HL-60 (cell line): ENCODE results near the gene CLEC9A.

Experiments used
- DNase-seq, 2 experiments: peaks; one replicate each; pipeline ENCODE4 v3.0.0-alpha.2; 2010 to 2020; ENCODE audit warnings: low read depth in 1 of 2, low spot score in 1 of 2
- H3K27ac ChIP-seq: fragments of 250-450 bp; sonication (Bioruptor Pico); replicated peaks from 2 replicates; pipeline ENCODE4 v1.5.1; 2020; ENCODE audit warnings: mild to moderate bottlenecking, moderate library complexity
- H3K27me3 ChIP-seq: fragments of 250-450 bp; sonication (Bioruptor Pico); 2 replicates; pipeline ENCODE4 v1.5.1; 2021; ENCODE audit warnings: mild to moderate bottlenecking, moderate library complexity; ENCODE audit not compliant: insufficient read depth, poor library complexity, severe bottlenecking
- H3K4me3 ChIP-seq: replicated peaks from 2 replicates; pipeline ENCODE4 v1.5.1; 2011; ENCODE audit warnings: mild to moderate bottlenecking, control low read depth, low read length; ENCODE audit not compliant: insufficient read depth
- CTCF ChIP-seq: IDR thresholded peaks from one replicate; pipeline ENCODE4 v1.5.1; 2011; ENCODE audit warnings: low read length, control low read depth, inconsistent platforms; ENCODE audit not compliant: insufficient read depth
- GABPA ChIP-seq: IDR thresholded peaks from 2 replicates; pipeline ENCODE4 v1.6.1; 2012; ENCODE audit warnings: low read depth
- POLR2AphosphoS5 ChIP-seq: IDR thresholded peaks from 2 replicates; pipeline ENCODE4 v1.6.1; 2012; ENCODE audit warnings: low read depth
- REST ChIP-seq: IDR thresholded peaks from 2 replicates; pipeline ENCODE4 v1.6.1; 2012; ENCODE audit warnings: low read depth; ENCODE audit not compliant: insufficient replicate concordance
- SPI1 ChIP-seq: IDR thresholded peaks from 2 replicates; pipeline ENCODE4 v1.6.1; 2012; ENCODE audit warnings: low read depth, mild to moderate bottlenecking, borderline replicate concordance

The CLEC9A gene

GRCh38 chr12:10073261-10073660, 42.8 kb downstream of the CLEC9A start:
- TF ChIP-seq CTCF (no peak), SPI1 (no peak), REST (no peak), POLR2AphosphoS5 (no peak), GABPA (no peak)
- no peak for DNase-seq
- Histone ChIP-seq H3K4me3 (no peak overlapping the region), H3K27ac (no peak overlapping the region), H3K27me3 (no peaks in the 10 kb centered on the region)

- no peak for DNase-seq
- Histone ChIP-seq H3K27ac (no peak overlapping the region), H3K4me3 (no peak overlapping the region), H3K27me3 (no peaks in the 10 kb centered on the region)
- TF ChIP-seq POLR2AphosphoS5 (no peak), GABPA (no peak), REST (no peak), SPI1 (no peak), CTCF (no peak)
These were observed 45.0 kb downstream of the CLEC9A start for GRCh38 chr12:10075451-10075850.

GRCh38 chr12:10082117-10082874, 51.8 kb downstream of the CLEC9A start:
- Histone ChIP-seq H3K4me3 (no peak overlapping the region), H3K27me3 (no peaks in the 10 kb centered on the region), H3K27ac (peak overlapping the region; percentile 13; the same call in 1 of the 2 replicates)
- TF ChIP-seq GABPA (no peak), SPI1 (peak; percentile 83; the same call in 1 of the 2 replicates)
- peak; percentile 36 to 73 for DNase-seq

GRCh38 chr12:10084733-10085132, 54.3 kb downstream of the CLEC9A start:
- H3K27ac ChIP-seq = no peak overlapping the region
- no peak overlapping the region for H3K4me3 ChIP-seq
- no peaks in the 10 kb centered on the region for H3K27me3 ChIP-seq
- TF ChIP-seq GABPA (no peak), POLR2AphosphoS5 (no peak), SPI1 (no peak), CTCF (no peak), REST (no peak)
- no peak for DNase-seq
